ENCODE data around the gene PNRC1.
"Not testable (repeated sequence)": the region's sequence is repeated elsewhere in the genome, so short reads cannot be mapped to it uniquely, and the experiment has no call there.

Gene PNRC1

GRCh38 chr6:89110284-89110683 lies 29.7 kb downstream of the PNRC1 start:
- no peak for DNase-seq (ENCODE audit: low read depth)

- DNase-seq (ENCODE audit: low read depth) = no peak
Observed at GRCh38 chr6:89111933-89112332, 31.4 kb downstream of the PNRC1 start.

- DNase-seq (ENCODE audit: low read depth) = no peak
Observed at GRCh38 chr6:89116702-89117101, 36.2 kb downstream of the PNRC1 start.

GRCh38 chr6:89117211-89118108 lies 36.9 kb downstream of the PNRC1 start, which contains the start of gene SRSF12:
Gene SRSF12, minus strand, starts transcription at chr6:89118071. Its CDS starts 184 bp downstream, at chr6:89117887.
- DNase-seq (ENCODE audit: low read depth) = peak; percentile 11

GRCh38 chr6:89118931-89119330 lies 38.4 kb downstream of the PNRC1 start:
- no peak for DNase-seq (ENCODE audit: low read depth)

- no peak for DNase-seq (ENCODE audit: low read depth)
Observed at GRCh38 chr6:89120371-89120770, 39.8 kb downstream of the PNRC1 start.

GRCh38 chr6:89121934-89122333 lies 41.4 kb downstream of the PNRC1 start:
- DNase-seq (ENCODE audit: low read depth) = no peak

GRCh38 chr6:89122625-89123024 lies 42.1 kb downstream of the PNRC1 start:
- DNase-seq (ENCODE audit: low read depth) = no peak

DNA sequence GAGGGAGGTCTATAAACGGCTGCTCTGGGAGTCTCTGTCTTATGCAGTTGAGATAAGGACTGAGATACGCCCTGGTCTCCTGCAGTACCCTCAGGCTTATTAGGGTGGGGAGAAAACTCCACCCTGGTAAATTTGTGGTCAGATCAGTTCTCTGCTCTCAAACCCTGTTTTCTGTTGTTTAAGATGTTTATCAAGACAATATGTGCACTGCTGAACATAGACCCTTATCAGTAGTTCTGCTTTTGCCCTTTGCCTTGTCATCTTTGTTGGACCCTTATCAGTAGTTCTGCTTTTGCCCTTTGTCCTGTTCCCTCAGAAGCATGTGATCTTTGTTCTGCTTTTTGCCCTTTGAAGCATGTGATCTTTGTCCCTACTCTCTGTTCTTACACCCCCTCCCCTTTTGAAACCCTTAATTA lies 47.7 kb downstream of the PNRC1 start:
- DNase-seq (ENCODE audit: low read depth) = not testable (repeated sequence)

- no peak for DNase-seq (ENCODE audit: low read depth)
Observed at GRCh38 chr6:89131599-89131998, 51.0 kb downstream of the PNRC1 start.

- no peak for DNase-seq (ENCODE audit: low read depth)
Observed at GRCh38 chr6:89132057-89132456, 51.5 kb downstream of the PNRC1 start.

DNA sequence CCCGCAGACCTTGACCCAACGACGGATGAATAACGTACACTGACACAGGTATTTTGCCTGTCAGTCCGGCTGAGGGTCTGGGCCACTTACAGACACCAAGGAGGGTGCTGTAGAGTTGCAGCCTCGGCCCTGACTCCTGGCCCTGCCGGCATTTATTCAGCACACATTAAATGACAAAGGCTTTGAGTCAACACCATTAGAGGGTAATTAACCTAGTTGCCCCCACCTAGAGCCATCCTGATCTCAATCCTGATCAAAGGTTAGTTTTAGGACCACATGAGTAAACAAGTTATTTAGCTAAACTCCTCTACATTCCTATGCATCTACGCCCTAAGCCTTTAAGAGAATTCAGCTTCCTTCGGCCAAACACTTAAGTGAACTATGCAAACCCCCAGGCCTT lies 53.4 kb downstream of the PNRC1 start:
- DNase-seq (ENCODE audit: low read depth) = no peak

- no peak for DNase-seq (ENCODE audit: low read depth)
Observed at GRCh38 chr6:89134723-89135122, 54.2 kb downstream of the PNRC1 start.

Measured in activated T-cell treated with anti-CD3 and anti-CD28 coated beads for 1 hour (primary cell).